ENCODE data around the gene EPN1. TPM values are rescaled to one million over a fixed set of nuclear protein-coding genes. Genes with fewer than 3 reads are reported as not detected.
A peak's percentile ranks its signal among the peaks of the same experiment; 100 is the strongest.

The EPN1 gene
- total and polyA plus RNA-seq, 2 of the 13 experiments (the other 11 are each of a cell fraction or from before 2014, with no cell fraction given): 28.9 to 31.7 TPM

- TF ChIP-seq REST (IDR thresholded peaks at IDR 0.05; ENCODE audit: borderline replicate concordance in 1 of 2, low read depth in 1 of 2, low read length in 2 of 2) (no peak), ZMAT5 (CRISPR knock-in tag; IDR thresholded peaks at IDR 0.05; ENCODE audit: borderline replicate concordance, low read depth) (no peak), STAG1 (CRISPR knock-in tag; IDR thresholded peaks at IDR 0.05) (no peak), PAWR (CRISPR knock-in tag; IDR thresholded peaks at IDR 0.05; ENCODE audit: borderline replicate concordance) (no peak), ZNF10 (CRISPR knock-in tag; IDR thresholded peaks at IDR 0.05; ENCODE audit: borderline replicate concordance, low read depth) (no peak), PHB2 (IDR thresholded peaks at IDR 0.05; ENCODE audit: partially characterized antibody) (no peak), ZNF503 (CRISPR knock-in tag; IDR thresholded peaks at IDR 0.05) (no peak), MEF2D (CRISPR knock-in tag; IDR thresholded peaks at IDR 0.05) (no peak), ZNF362 (CRISPR knock-in tag; IDR thresholded peaks at IDR 0.05; ENCODE audit: borderline replicate concordance) (no peak), PITX1 (CRISPR knock-in tag; IDR thresholded peaks at IDR 0.05) (no peak), FUBP1 (CRISPR knock-in tag; IDR thresholded peaks at IDR 0.05; ENCODE audit: borderline replicate concordance) (no peak), ZNF501 (CRISPR knock-in tag; IDR thresholded peaks at IDR 0.05) (peak; percentile 87), ZFP90 (CRISPR knock-in tag; IDR thresholded peaks at IDR 0.05; ENCODE audit: borderline replicate concordance) (peak; percentile 15; the same call in 1 of the 2 replicates), ARID4A (CRISPR knock-in tag; IDR thresholded peaks at IDR 0.05; ENCODE audit: borderline replicate concordance) (0 out of 2 replicates have a peak, but pooled peaks have one; percentile 4), MXD3 (CRISPR knock-in tag; IDR thresholded peaks at IDR 0.05) (no peak)
These were observed 19.4 kb upstream of the EPN1 start (continued) for GRCh38 chr19:55655648-55656040.
